Neural progenitor cell (in vitro differentiated cells): ENCODE results near the gene CLEC1A. TPM values are rescaled to one million over a fixed set of nuclear protein-coding genes. Genes with fewer than 3 reads are reported as not detected.
"Not testable (repeated sequence)": the region's sequence is repeated elsewhere in the genome, so short reads cannot be mapped to it uniquely, and the experiment has no call there.

Experiments
- DNase-seq: peaks from one replicate; pipeline ENCODE4 v3.0.0-alpha.2; 2016; ENCODE audit warnings: low spot score
- H2AFZ ChIP-seq: fragments of 200-600 bp; sonication (generic); replicated peaks from 2 replicates; pipeline ENCODE4 v1.6.1; 2016; ENCODE audit warnings: antibody characterized with exemption
- H3F3A ChIP-seq: fragments of 200-600 bp; sonication (generic); 2 replicates; pipeline ENCODE4 v1.6.1; 2016; ENCODE audit warnings: antibody characterized with exemption, low read depth
- H3K27ac ChIP-seq: fragments of 200-600 bp; sonication (generic); 2 replicates; pipeline ENCODE4 v1.5.1; 2016; ENCODE audit warnings: mild to moderate bottlenecking
- H3K27me3 ChIP-seq: fragments of 200-600 bp; sonication (generic); 2 replicates; pipeline ENCODE4 v1.6.1; 2016; ENCODE audit warnings: mild to moderate bottlenecking, moderate library complexity
- H3K36me3 ChIP-seq: fragments of 200-600 bp; sonication (generic); 2 replicates; pipeline ENCODE4 v1.5.1; 2016
- H3K4me1 ChIP-seq: fragments of 200-600 bp; sonication (generic); 2 replicates; pipeline ENCODE4 v1.6.1; 2016; ENCODE audit warnings: mixed run types
- H3K4me2 ChIP-seq: fragments of 200-600 bp; sonication (generic); 2 replicates; pipeline ENCODE4 v1.6.1; 2016
- H3K4me3 ChIP-seq: fragments of 200-600 bp; sonication (generic); 2 replicates; pipeline ENCODE4 v1.5.1; 2016
- H3K79me2 ChIP-seq: fragments of 200-600 bp; sonication (generic); 2 replicates; pipeline ENCODE4 v1.6.1; 2016; ENCODE audit warnings: low read depth
- H3K9ac ChIP-seq: fragments of 200-600 bp; sonication (generic); 2 replicates; pipeline ENCODE4 v1.6.1; 2016
- H3K9me3 ChIP-seq: fragments of 200-600 bp; sonication (generic); 2 replicates; pipeline ENCODE4 v1.5.1; 2016; ENCODE audit warnings: low read depth
- H4K20me1 ChIP-seq: fragments of 200-600 bp; sonication (generic); 2 replicates; pipeline ENCODE4 v1.6.1; 2016; ENCODE audit warnings: low read depth
- H3K27ac Mint-ChIP-seq: 3 replicates; pipeline ENCODE4 v1.8.0; 2021; ENCODE audit warnings: mixed read lengths
- H3K27me3 Mint-ChIP-seq: 2 replicates; pipeline ENCODE4 v1.8.0; 2022; ENCODE audit warnings: low read depth, mild to moderate bottlenecking, inconsistent platforms, moderate library complexity, mixed read lengths; ENCODE audit not compliant: insufficient read depth
- H3K36me3 Mint-ChIP-seq: 3 replicates; pipeline ENCODE4 v1.8.0; 2021; ENCODE audit warnings: mixed read lengths
- H3K4me1 Mint-ChIP-seq: 3 replicates; pipeline ENCODE4 v1.8.0; 2021; ENCODE audit warnings: mixed read lengths
- H3K4me3 Mint-ChIP-seq: 3 replicates; pipeline ENCODE4 v1.8.0; 2021; ENCODE audit warnings: mild to moderate bottlenecking, moderate library complexity, mixed read lengths
- H3K9me3 Mint-ChIP-seq: 3 replicates; pipeline ENCODE4 v1.8.0; 2020; ENCODE audit warnings: mixed read lengths
- CTCF ChIP-seq: fragments of 200-600 bp; sonication (generic); IDR thresholded peaks from 2 replicates; pipeline ENCODE4 v1.5.1; 2017; ENCODE audit warnings: antibody characterized with exemption, mild to moderate bottlenecking
- EZH2 ChIP-seq: fragments of 200-600 bp; sonication (generic); IDR thresholded peaks from 2 replicates; pipeline ENCODE4 v1.6.1; 2017; ENCODE audit warnings: antibody characterized with exemption, mild to moderate bottlenecking, moderate library complexity
- EZH2phosphoT487 ChIP-seq: fragments of 200-600 bp; sonication (generic); IDR thresholded peaks from 2 replicates; pipeline ENCODE4 v1.6.1; 2017; ENCODE audit warnings: antibody characterized with exemption
- total RNA-seq: library from RNA; depleted of rRNA; stranded (reverse); fragments of >200 nt; gene quantifications from 2 replicates; pipeline ENCODE4 v1.2.3, GENCODE V29; 2015; ENCODE audit warnings: low replicate concordance

CLEC1A gene
- total RNA-seq, 1 donor from 2014 or later = not detected

GRCh38 chr12:10027721-10028120 is 71.1 kb downstream of the CLEC1A start:
- Histone ChIP-seq H3K36me3 (no peaks in the 10 kb centered on the region), H3F3A (no peaks in the 10 kb centered on the region), H3K4me3 (no peak overlapping the region), H3K9me3 (no peaks in the 10 kb centered on the region), H3K4me2 (no peak overlapping the region), H3K79me2 (no peaks in the 10 kb centered on the region), H2AFZ (no peak overlapping the region), H3K27ac (no peak overlapping the region), H3K4me1 (no peaks in the 10 kb centered on the region), H3K27me3 (no peaks in the 10 kb centered on the region), H3K9ac (no peak overlapping the region), H4K20me1 (no peaks in the 10 kb centered on the region)
- H3K36me3 Mint-ChIP-seq = no peaks in the 10 kb centered on the region
- H3K27ac Mint-ChIP-seq = no peak overlapping the region
- DNase-seq = no peak
- TF ChIP-seq EZH2 = no peak
- TF ChIP-seq EZH2phosphoT487 = no peak
- no peak for TF ChIP-seq CTCF
- H3K4me1 Mint-ChIP-seq = no peaks in the 10 kb centered on the region
- H3K27me3 Mint-ChIP-seq = peaks cover 4% of the 10 kb centered on the region
- no peak overlapping the region for H3K4me3 Mint-ChIP-seq
- H3K9me3 Mint-ChIP-seq = no peaks in the 10 kb centered on the region

GRCh38 chr12:10027311-10027710 is 71.5 kb downstream of the CLEC1A start:
- no peaks in the 10 kb centered on the region for H3K36me3 Mint-ChIP-seq
- Histone ChIP-seq H3K4me3 (no peak overlapping the region), H3K4me2 (no peak overlapping the region), H4K20me1 (no peaks in the 10 kb centered on the region), H3K4me1 (no peaks in the 10 kb centered on the region), H3F3A (no peaks in the 10 kb centered on the region), H3K9ac (no peak overlapping the region), H3K27ac (no peak overlapping the region), H3K9me3 (no peaks in the 10 kb centered on the region), H3K36me3 (no peaks in the 10 kb centered on the region), H3K79me2 (no peaks in the 10 kb centered on the region), H3K27me3 (no peaks in the 10 kb centered on the region), H2AFZ (no peak overlapping the region)
- DNase-seq = no peak
- H3K27ac Mint-ChIP-seq = no peak overlapping the region
- TF ChIP-seq EZH2phosphoT487 (no peak), CTCF (no peak), EZH2 (no peak)
- no peak overlapping the region for H3K4me3 Mint-ChIP-seq
- H3K27me3 Mint-ChIP-seq = peaks cover 4% of the 10 kb centered on the region
- no peaks in the 10 kb centered on the region for H3K4me1 Mint-ChIP-seq
- H3K9me3 Mint-ChIP-seq = no peaks in the 10 kb centered on the region

GRCh38 chr12:10026666-10027065 is 72.1 kb downstream of the CLEC1A start:
- H3K4me2 ChIP-seq, H3K27me3 Mint-ChIP-seq, H4K20me1 ChIP-seq, H3K27ac Mint-ChIP-seq, H3F3A ChIP-seq, H3K36me3 ChIP-seq, H3K9me3 Mint-ChIP-seq, H3K27me3 ChIP-seq, H3K4me1 ChIP-seq, H3K36me3 Mint-ChIP-seq, DNase-seq, H3K4me3 ChIP-seq, H3K9ac ChIP-seq, H3K4me3 Mint-ChIP-seq, H2AFZ ChIP-seq, H3K27ac ChIP-seq, H3K79me2 ChIP-seq, H3K9me3 ChIP-seq, H3K4me1 Mint-ChIP-seq: not testable (repeated sequence)

DNA sequence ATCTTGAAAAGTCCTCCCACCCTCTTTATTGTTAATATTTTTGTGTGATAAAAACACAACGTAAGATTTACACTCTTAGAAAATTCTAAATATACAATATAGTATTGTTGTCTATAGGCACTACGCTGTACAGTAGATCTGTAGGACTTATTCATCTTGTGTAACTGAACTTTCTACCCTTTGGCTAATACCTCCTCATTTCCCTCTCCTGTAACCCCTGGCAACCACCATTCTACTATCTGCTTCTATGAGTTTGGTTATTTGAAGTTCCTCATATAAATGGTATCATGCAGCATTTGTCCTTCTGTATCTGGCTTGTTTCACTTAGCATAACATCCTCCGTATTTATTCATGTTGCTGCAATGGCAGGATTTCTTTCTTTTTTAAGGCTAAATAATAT is 73.5 kb downstream of the CLEC1A start:
- no peak overlapping the region for H3K27ac Mint-ChIP-seq
- no peak overlapping the region for H3K9ac ChIP-seq
- H3K79me2 ChIP-seq = no peaks in the 10 kb centered on the region
- H3K9me3 Mint-ChIP-seq = no peaks in the 10 kb centered on the region
- H2AFZ ChIP-seq = no peak overlapping the region
- TF ChIP-seq CTCF (no peak), EZH2phosphoT487 (no peak), EZH2 (no peak)
- H4K20me1 ChIP-seq = no peaks in the 10 kb centered on the region
- DNase-seq = no peak
- no peaks in the 10 kb centered on the region for H3K36me3 Mint-ChIP-seq
- no peaks in the 10 kb centered on the region for H3K9me3 ChIP-seq
- no peaks in the 10 kb centered on the region for H3K4me1 Mint-ChIP-seq
- H3K27me3 ChIP-seq = no peaks in the 10 kb centered on the region
- H3K4me3 Mint-ChIP-seq = no peak overlapping the region
- H3K27ac ChIP-seq = no peak overlapping the region
- no peak overlapping the region for H3K4me2 ChIP-seq
- H3K4me3 ChIP-seq = no peak overlapping the region
- no peaks in the 10 kb centered on the region for H3F3A ChIP-seq
- H3K36me3 ChIP-seq = no peaks in the 10 kb centered on the region
- H3K4me1 ChIP-seq = no peaks in the 10 kb centered on the region
- peaks cover 4% of the 10 kb centered on the region for H3K27me3 Mint-ChIP-seq
